Ishikawa (cell line): Measurements from ENCODE around the gene AP4E1.

ENCODE experiments used
- CEBPB ChIP-seq: IDR thresholded peaks from 2 replicates; pipeline ENCODE4 v1.6.1; 2012
- CREB1 ChIP-seq: IDR thresholded peaks from 2 replicates; pipeline ENCODE4 v1.6.1; 2012; ENCODE audit warnings: low read depth
- EGR1 ChIP-seq: IDR thresholded peaks from 2 replicates; pipeline ENCODE4 v1.6.1; 2012
- EP300 ChIP-seq: IDR thresholded peaks from 2 replicates; pipeline ENCODE4 v1.6.1; 2012; ENCODE audit warnings: borderline replicate concordance
- FOXM1 ChIP-seq: IDR thresholded peaks from 2 replicates; pipeline ENCODE4 v1.6.1; 2012; ENCODE audit warnings: low read depth, borderline replicate concordance
- MAX ChIP-seq: IDR thresholded peaks from 2 replicates; pipeline ENCODE4 v1.6.1; 2012
- NFIC ChIP-seq: IDR thresholded peaks from 2 replicates; pipeline ENCODE4 v1.6.1; 2012
- RAD21 ChIP-seq: IDR thresholded peaks from 2 replicates; pipeline ENCODE4 v1.6.1; 2012; ENCODE audit warnings: low read depth
- REST ChIP-seq: IDR thresholded peaks from 2 replicates; pipeline ENCODE4 v1.6.1; 2012; ENCODE audit warnings: low read depth, mild to moderate bottlenecking
- TAF1 ChIP-seq: IDR thresholded peaks from 2 replicates; pipeline ENCODE4 v1.6.1; 2012; ENCODE audit warnings: low read depth, mild to moderate bottlenecking
- TCF12 ChIP-seq: IDR thresholded peaks from 2 replicates; pipeline ENCODE4 v1.6.1; 2012; ENCODE audit warnings: low read depth
- TEAD4 ChIP-seq: IDR thresholded peaks from 2 replicates; pipeline ENCODE4 v1.6.1; 2012
- USF1 ChIP-seq: IDR thresholded peaks from 2 replicates; pipeline ENCODE4 v1.6.1; 2012
- YY1 ChIP-seq: IDR thresholded peaks from 2 replicates; pipeline ENCODE4 v1.6.1; 2012; ENCODE audit warnings: low read depth
- ZBTB7A ChIP-seq: IDR thresholded peaks from 2 replicates; pipeline ENCODE4 v1.6.1; 2012; ENCODE audit warnings: low read depth

AP4E1 gene

GRCh38 chr15:50891159-50891558 is 17.3 kb upstream of the AP4E1 start:
- no peak for TF ChIP-seq MAX
- no peak for TF ChIP-seq CREB1
- no peak for TF ChIP-seq ZBTB7A
- no peak for TF ChIP-seq USF1
- TF ChIP-seq FOXM1 = no peak
- TF ChIP-seq EP300 = no peak
- no peak for TF ChIP-seq REST
- TF ChIP-seq TCF12 = no peak
- no peak for TF ChIP-seq TEAD4

GRCh38 chr15:50893976-50894375 is 14.5 kb upstream of the AP4E1 start:
- TF ChIP-seq TEAD4 = no peak
- TF ChIP-seq TAF1 = no peak
- no peak for TF ChIP-seq NFIC
- TF ChIP-seq YY1 = no peak
- no peak for TF ChIP-seq MAX
- TF ChIP-seq CEBPB = no peak
- no peak for TF ChIP-seq EP300
- TF ChIP-seq RAD21 = no peak
- no peak for TF ChIP-seq ZBTB7A
- no peak for TF ChIP-seq REST
- TF ChIP-seq FOXM1 = no peak
- TF ChIP-seq USF1 = no peak
- no peak for TF ChIP-seq EGR1
- no peak for TF ChIP-seq CREB1
- TF ChIP-seq TCF12 = no peak

- TF ChIP-seq EP300 (no peak), TCF12 (no peak), REST (no peak), TAF1 (no peak), MAX (no peak), EGR1 (no peak), FOXM1 (no peak)
These were observed 4.3 kb upstream of the AP4E1 start for GRCh38 chr15:50904211-50904610.

GRCh38 chr15:50905055-50905454 is 3.4 kb upstream of the AP4E1 start:
- no peak for TF ChIP-seq CREB1

GRCh38 chr15:50906954-50907600 is 1.4 kb upstream of the AP4E1 start:
- no peak for TF ChIP-seq EP300
- no peak for TF ChIP-seq ZBTB7A
- TF ChIP-seq FOXM1 = no peak
- TF ChIP-seq TEAD4 = no peak
- no peak for TF ChIP-seq CREB1
- no peak for TF ChIP-seq EGR1
- no peak for TF ChIP-seq CEBPB
- no peak for TF ChIP-seq NFIC
- no peak for TF ChIP-seq YY1
- TF ChIP-seq REST = no peak
- no peak for TF ChIP-seq USF1
- TF ChIP-seq TAF1 = no peak
- no peak for TF ChIP-seq TCF12
- no peak for TF ChIP-seq RAD21
- TF ChIP-seq MAX = no peak
